ENCODE measurements around the gene RAB26. TPM values are rescaled to one million over a fixed set of nuclear protein-coding genes. Genes with fewer than 3 reads are reported as not detected.

Gene RAB26
- not detected in 2 replicates for total RNA-seq

GRCh38 chr16:2147981-2148671 is at the start of gene RAB26:
Gene RAB26 (plus strand): TSS chr16:2148625. CDS start chr16:2148784, 159 bp downstream.

GRCh38 chr16:2135770-2136490 is 12.5 kb upstream of the RAB26 start, which contains the start of gene PKD1:
Gene PKD1 (minus strand): TSS chr16:2135898. CDS start chr16:2135689, 209 bp downstream.

GRCh38 chr16:2155091-2155950 is 6.9 kb downstream of the RAB26 start, which contains the start of gene TRAF7:
Gene TRAF7 (plus strand): TSS chr16:2155782. CDS start chr16:2163921, 8,139 bp downstream.

GRCh38 chr16:2196162-2196980 is 47.9 kb downstream of the RAB26 start, which contains the start of gene CASKIN1:
Gene CASKIN1 (minus strand): TSS chr16:2196605. CDS start chr16:2196432, 173 bp downstream.

Other genes starting within 250 kb of the RAB26 start
- not detected in 2 replicates for gene HS3ST6, start 230.2 kb upstream of the RAB26 start, total RNA-seq
- gene MSRB1, start 205.4 kb upstream of the RAB26 start, total RNA-seq, result 11.8 and 13.7 TPM in 2 replicates
- not detected in 2 replicates for gene RPL3L, start 193.9 kb upstream of the RAB26 start, total RNA-seq
- gene NDUFB10, start 189.1 kb upstream of the RAB26 start, total RNA-seq, result 216 and 235 TPM in 2 replicates
- 2,750 and 3,500 TPM in 2 replicates for gene RPS2, start 183.8 kb upstream of the RAB26 start, total RNA-seq
- gene RNF151, start 181.8 kb upstream of the RAB26 start, total RNA-seq, result not detected in 2 replicates
- gene TBL3, start 176.6 kb upstream of the RAB26 start, total RNA-seq, result 45.9 and 50.2 TPM in 2 replicates
- gene NOXO1, start 167.2 kb upstream of the RAB26 start, total RNA-seq, result 0.32 TPM in 1 of 2 replicates, not detected in the other
- gene GFER, start 164.4 kb upstream of the RAB26 start, total RNA-seq, result 16.2 and 45.2 TPM in 2 replicates
- 5.2 and 6.6 TPM in 2 replicates for gene SYNGR3, start 158.7 kb upstream of the RAB26 start, total RNA-seq
- gene ZNF598, start 138.8 kb upstream of the RAB26 start, total RNA-seq, result 29.2 and 39.2 TPM in 2 replicates
- 1.6 TPM in 1 of 2 replicates, not detected in the other for gene NPW, start 128.8 kb upstream of the RAB26 start, total RNA-seq
- 116 and 122 TPM in 2 replicates for gene NHERF2, start 121.7 kb upstream of the RAB26 start, total RNA-seq
- 14.4 and 34.5 TPM in 2 replicates for gene NTHL1, start 100.8 kb upstream of the RAB26 start, total RNA-seq
- 47.3 and 66.4 TPM in 2 replicates for gene TSC2, start 100.6 kb upstream of the RAB26 start, total RNA-seq
- 150 and 153 TPM in 2 replicates for gene PKD1, start 12.7 kb upstream of the RAB26 start, total RNA-seq
- gene TRAF7, start 7.2 kb downstream of the RAB26 start, total RNA-seq, result 49.9 and 67.0 TPM in 2 replicates
- gene CASKIN1, start 48.0 kb downstream of the RAB26 start, total RNA-seq, result under 0.01 and 0.54 TPM in 2 replicates
- 39.5 and 45.2 TPM in 2 replicates for gene MLST8, start 56.8 kb downstream of the RAB26 start, total RNA-seq
- gene BRICD5, start 62.2 kb downstream of the RAB26 start, total RNA-seq, result 0.49 and 2.5 TPM in 2 replicates
- gene PGP, start 66.2 kb downstream of the RAB26 start, total RNA-seq, result 7.6 and 12.6 TPM in 2 replicates
- 19.9 and 34.7 TPM in 2 replicates for gene E4F1, start 75.0 kb downstream of the RAB26 start, total RNA-seq
- gene DNASE1L2, start 87.8 kb downstream of the RAB26 start, total RNA-seq, result 1.1 and 2.2 TPM in 2 replicates
- gene ECI1, start 103.0 kb downstream of the RAB26 start, total RNA-seq, result 48.2 and 50.4 TPM in 2 replicates
- gene RNPS1, start 119.5 kb downstream of the RAB26 start, total RNA-seq, result 125 and 144 TPM in 2 replicates
- 1.4 and 2.9 TPM in 2 replicates for gene ABCA3, start 192.1 kb downstream of the RAB26 start, total RNA-seq

Measured in cardiac atrium fibroblast (primary cell).